ENCODE data around the gene GPR17.

DNA sequence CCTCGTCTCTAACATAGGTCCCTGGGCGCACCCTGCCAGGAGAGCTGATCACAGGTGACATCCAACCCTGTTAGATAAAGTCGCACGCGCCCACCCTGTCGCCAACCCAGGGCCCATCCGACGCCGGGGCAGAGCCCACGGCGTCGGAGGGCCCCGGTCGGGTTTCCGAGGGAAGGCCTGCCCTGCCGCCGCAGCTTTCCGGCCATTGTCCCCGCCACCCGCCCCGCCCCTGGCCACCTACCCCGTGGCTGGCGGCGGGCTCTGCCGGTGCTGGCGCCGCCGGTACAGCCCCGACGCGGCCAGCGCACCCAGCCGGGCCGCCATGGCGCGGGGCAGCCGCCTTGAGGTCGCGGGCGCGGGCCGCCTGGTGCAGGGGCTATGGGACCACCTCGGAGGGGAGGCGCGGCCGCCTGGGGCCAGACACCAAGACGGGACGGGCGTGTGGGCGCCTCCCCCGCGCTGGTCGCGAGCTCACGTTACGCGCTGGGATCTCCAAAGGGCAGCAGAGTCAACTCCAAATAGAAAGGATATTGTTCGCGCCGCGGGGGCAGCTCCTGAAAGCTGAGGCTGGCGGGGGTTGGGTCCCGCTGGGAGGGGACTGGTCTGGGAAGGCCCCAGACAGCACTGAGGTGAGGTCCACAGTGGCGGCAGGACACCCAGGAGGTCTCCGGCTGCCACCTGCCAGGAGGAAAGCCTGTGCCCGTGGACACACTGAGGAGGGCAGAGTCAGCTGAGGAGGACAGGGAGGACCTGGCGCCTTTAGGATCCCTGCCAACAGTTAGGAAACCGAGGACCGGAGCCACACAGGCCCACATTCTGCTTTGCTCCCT lies 18.3 kb downstream of the GPR17 start:
- TF ChIP-seq, protein P1, sequence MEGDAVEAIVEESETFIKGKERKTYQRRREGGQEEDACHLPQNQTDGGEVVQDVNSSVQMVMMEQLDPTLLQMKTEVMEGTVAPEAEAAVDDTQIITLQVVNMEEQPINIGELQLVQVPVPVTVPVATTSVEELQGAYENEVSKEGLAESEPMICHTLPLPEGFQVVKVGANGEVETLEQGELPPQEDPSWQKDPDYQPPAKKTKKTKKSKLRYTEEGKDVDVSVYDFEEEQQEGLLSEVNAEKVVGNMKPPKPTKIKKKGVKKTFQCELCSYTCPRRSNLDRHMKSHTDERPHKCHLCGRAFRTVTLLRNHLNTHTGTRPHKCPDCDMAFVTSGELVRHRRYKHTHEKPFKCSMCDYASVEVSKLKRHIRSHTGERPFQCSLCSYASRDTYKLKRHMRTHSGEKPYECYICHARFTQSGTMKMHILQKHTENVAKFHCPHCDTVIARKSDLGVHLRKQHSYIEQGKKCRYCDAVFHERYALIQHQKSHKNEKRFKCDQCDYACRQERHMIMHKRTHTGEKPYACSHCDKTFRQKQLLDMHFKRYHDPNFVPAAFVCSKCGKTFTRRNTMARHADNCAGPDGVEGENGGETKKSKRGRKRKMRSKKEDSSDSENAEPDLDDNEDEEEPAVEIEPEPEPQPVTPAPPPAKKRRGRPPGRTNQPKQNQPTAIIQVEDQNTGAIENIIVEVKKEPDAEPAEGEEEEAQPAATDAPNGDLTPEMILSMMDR (IDR thresholded peaks at IDR 0.05; ENCODE audit: low read depth, low read length), result no peak
- no peak for TF ChIP-seq EZH2phosphoT487 (IDR thresholded peaks at IDR 0.05; ENCODE audit: low read depth)

All from OCI-LY3 (cell line).